ENCODE data around the gene PRR29. TPM values are rescaled to one million over a fixed set of nuclear protein-coding genes. Genes with fewer than 3 reads are reported as not detected.

Gene PRR29
- total RNA-seq, 1 experiment from 2014 or later: 0.77 TPM

DNA sequence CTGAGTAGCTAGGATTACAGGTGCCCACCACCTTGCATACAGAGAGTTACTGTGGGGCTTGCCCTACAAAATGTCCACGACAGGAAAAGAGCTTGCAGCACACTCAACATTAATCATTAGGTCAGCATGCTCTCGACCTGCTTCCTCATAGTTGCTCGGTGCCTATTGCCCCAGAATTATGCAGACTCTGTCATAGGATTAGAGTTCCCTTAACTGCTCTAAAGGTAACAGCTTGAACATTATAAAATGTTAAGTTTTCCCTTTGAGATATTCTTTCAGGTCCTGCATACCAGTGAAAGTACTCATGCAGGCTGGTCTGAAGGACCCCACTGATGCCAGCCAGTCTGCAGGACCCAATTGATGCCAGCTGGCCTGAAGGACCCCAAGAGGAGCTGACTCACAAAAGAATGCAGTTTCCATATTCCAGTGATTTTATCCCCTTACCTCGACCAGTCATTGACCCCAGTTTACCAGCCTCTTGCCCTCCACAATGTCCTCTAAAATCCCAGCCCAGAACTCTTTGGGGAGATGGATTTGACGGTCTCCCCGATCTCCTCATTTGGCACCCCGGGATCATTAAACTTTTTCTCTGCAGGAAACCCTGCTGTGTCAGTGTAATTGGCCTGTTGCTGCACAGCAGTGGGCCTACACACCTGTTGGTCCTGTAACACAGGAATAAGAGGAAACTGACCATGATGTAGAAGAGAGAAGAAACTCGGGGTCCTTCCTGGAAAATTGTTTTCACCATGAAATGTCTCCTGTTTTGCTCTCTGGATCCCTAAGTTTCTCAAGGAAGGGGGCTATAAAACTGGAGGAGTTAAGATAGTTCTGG is 11.6 kb downstream of the PRR29 start:
- peak overlapping the region; percentile 54 for H3K27ac ChIP-seq (ENCODE audit: low read length)
- H3K4me2 ChIP-seq (ENCODE audit: low read length): peak overlapping the region; percentile 33
- CTCF ChIA-PET: interaction anchor here (1.1 kb wide), 1 partner anchor 124 kb away, joined by 5 read pairs; no protein-coding TSS in a partner anchor
- H3K4me1 ChIP-seq (ENCODE audit: insufficient read depth, low read length): peaks cover 49% of the 10 kb centered on the region
- no peaks in the 10 kb centered on the region for H3K79me2 ChIP-seq (ENCODE audit: low read length)
- no peaks in the 10 kb centered on the region for H4K20me1 ChIP-seq (ENCODE audit: low read length)
- no TSS peak for BruUV-seq (replicated peaks)
- no peaks in the 10 kb centered on the region for H3F3A ChIP-seq (ENCODE audit: low read length, unreplicated experiment)
- intact Hi-C loops (cut with micrococcal nuclease): no loop called here
- H3K36me3 ChIP-seq (ENCODE audit: low read depth, low read length): no peaks in the 10 kb centered on the region
- TF ChIP-seq, protein P1, sequence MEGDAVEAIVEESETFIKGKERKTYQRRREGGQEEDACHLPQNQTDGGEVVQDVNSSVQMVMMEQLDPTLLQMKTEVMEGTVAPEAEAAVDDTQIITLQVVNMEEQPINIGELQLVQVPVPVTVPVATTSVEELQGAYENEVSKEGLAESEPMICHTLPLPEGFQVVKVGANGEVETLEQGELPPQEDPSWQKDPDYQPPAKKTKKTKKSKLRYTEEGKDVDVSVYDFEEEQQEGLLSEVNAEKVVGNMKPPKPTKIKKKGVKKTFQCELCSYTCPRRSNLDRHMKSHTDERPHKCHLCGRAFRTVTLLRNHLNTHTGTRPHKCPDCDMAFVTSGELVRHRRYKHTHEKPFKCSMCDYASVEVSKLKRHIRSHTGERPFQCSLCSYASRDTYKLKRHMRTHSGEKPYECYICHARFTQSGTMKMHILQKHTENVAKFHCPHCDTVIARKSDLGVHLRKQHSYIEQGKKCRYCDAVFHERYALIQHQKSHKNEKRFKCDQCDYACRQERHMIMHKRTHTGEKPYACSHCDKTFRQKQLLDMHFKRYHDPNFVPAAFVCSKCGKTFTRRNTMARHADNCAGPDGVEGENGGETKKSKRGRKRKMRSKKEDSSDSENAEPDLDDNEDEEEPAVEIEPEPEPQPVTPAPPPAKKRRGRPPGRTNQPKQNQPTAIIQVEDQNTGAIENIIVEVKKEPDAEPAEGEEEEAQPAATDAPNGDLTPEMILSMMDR (conservative IDR thresholded peaks at IDR 0.05; ENCODE audit: low read depth, low read length): no peak
- TF ChIP-seq EZH2 (IDR thresholded peaks at IDR 0.05; ENCODE audit: low read length, unreplicated experiment): no peak
- H3K9me2 ChIP-seq (replicated peaks; ENCODE audit: low read length): no peaks in the 10 kb centered on the region
- H3K9ac ChIP-seq (ENCODE audit: low read length): no peak overlapping the region
- H3K4me3 ChIP-seq (ENCODE audit: low read length): no peak overlapping the region
- peak overlapping the region; percentile 33; the same call in 1 of the 2 replicates for H2AFZ ChIP-seq (ENCODE audit: low read length)
- DNase-seq (peak; percentile 85), ATAC-seq (peak; percentile 75)
- POLR2A ChIA-PET (ENCODE audit: unreplicated experiment): no interaction called here
- peaks cover 5% of the 10 kb centered on the region; the same call in 1 of the 2 replicates for H3K9me3 ChIP-seq (ENCODE audit: low read length)
- H3K27me3 ChIP-seq (ENCODE audit: low read length): no peaks in the 10 kb centered on the region

DNA sequence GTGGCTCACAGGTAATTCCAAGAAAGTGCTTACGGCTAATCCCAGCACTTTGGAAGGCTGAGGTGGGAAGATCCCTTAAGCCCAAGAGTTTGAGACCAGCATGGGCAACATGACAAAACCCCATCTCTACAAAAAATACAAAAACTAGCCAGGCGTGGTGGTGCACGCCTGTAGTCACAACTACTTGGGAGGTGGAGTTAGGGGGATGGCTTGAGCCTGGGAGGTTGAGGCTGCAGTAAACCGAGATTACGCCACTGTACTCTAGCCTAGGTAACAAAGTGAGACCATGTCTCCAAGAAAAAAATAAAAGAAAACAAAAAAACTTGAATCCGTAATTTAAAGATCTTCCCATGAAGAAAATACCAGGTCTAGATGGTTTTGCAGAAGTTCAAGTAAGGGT is 17.3 kb downstream of the PRR29 start:
- Histone ChIP-seq H3K4me2 (ENCODE audit: low read length) (no peak overlapping the region), H3K4me3 (ENCODE audit: low read length) (no peak overlapping the region), H2AFZ (ENCODE audit: low read length) (no peak overlapping the region), H3K4me1 (ENCODE audit: insufficient read depth, low read length) (no peaks in the 10 kb centered on the region), H3K9me2 (replicated peaks; ENCODE audit: low read length) (no peaks in the 10 kb centered on the region), H3F3A (ENCODE audit: low read length, unreplicated experiment) (no peaks in the 10 kb centered on the region), H3K36me3 (ENCODE audit: low read depth, low read length) (no peaks in the 10 kb centered on the region), H3K27me3 (ENCODE audit: low read length) (no peaks in the 10 kb centered on the region), H3K9me3 (ENCODE audit: low read length) (peaks cover under 1% of the 10 kb centered on the region; the same call in 1 of the 2 replicates), H3K27ac (ENCODE audit: low read length) (no peak overlapping the region), H3K9ac (ENCODE audit: low read length) (no peak overlapping the region), H3K79me2 (ENCODE audit: low read length) (no peaks in the 10 kb centered on the region), H4K20me1 (ENCODE audit: low read length) (no peaks in the 10 kb centered on the region)
- ChIA-PET POLR2A (ENCODE audit: unreplicated experiment) (no interaction called here), CTCF (no interaction called here)
- no TSS peak for BruUV-seq (replicated peaks)
- intact Hi-C loops (cut with micrococcal nuclease): no loop called here
- ATAC-seq (no peak), DNase-seq (no peak)
- TF ChIP-seq EZH2 (IDR thresholded peaks at IDR 0.05; ENCODE audit: low read length, unreplicated experiment) (no peak), EZH2phosphoT487 (IDR thresholded peaks at IDR 0.05; ENCODE audit: borderline replicate concordance, low read length) (no peak)
- TF ChIP-seq, protein P1 (conservative IDR thresholded peaks at IDR 0.05; ENCODE audit: low read depth, low read length): no peak

DNA sequence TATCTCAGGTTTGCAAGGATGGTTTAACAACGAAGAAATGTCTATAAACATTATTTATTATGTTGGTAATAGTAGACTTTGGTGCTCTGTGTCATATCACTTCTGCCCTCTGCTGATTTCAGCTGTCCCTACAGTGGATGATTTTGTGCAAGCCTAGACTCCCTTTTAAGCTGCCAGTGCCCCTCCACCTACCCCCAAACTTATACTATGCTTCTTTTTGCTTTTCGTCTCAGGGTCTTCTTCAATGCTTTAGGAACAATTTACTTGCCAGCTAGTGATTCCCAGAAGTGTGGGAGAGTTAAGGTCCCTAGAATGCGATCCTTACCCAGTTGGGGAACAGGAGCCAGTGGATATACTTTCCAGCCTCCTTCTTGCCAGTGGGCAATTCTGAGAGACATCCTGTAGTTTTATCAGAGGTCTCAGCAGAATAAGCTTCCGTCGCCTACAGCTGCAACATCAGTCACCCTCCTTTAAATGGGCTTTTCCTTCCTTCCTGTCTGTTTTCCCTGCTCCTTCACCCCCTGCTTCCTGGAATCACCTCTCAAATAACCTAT is 18.2 kb downstream of the PRR29 start:
- H3K4me1 ChIP-seq (ENCODE audit: insufficient read depth, low read length): no peaks in the 10 kb centered on the region
- H3K79me2 ChIP-seq (ENCODE audit: low read length): no peaks in the 10 kb centered on the region
- no peaks in the 10 kb centered on the region for H3K9me2 ChIP-seq (replicated peaks; ENCODE audit: low read length)
- DNase-seq (no peak), ATAC-seq (peak; percentile 78)
- TF ChIP-seq, protein P1 (conservative IDR thresholded peaks at IDR 0.05; ENCODE audit: low read depth, low read length): peak; percentile 55; the same call in 1 of the 2 replicates
- no peak for TF ChIP-seq EZH2 (IDR thresholded peaks at IDR 0.05; ENCODE audit: low read length, unreplicated experiment)
- H3K9ac ChIP-seq (ENCODE audit: low read length): no peak overlapping the region
- H3F3A ChIP-seq (ENCODE audit: low read length, unreplicated experiment): no peaks in the 10 kb centered on the region
- no peak overlapping the region for H3K4me2 ChIP-seq (ENCODE audit: low read length)
- intact Hi-C loops (cut with micrococcal nuclease): loop anchor here (2.0 kb wide), 1 partner anchor 98 kb away; the partner anchor contains the start of gene GH1
- no peak overlapping the region for H3K27ac ChIP-seq (ENCODE audit: low read length)
- no peaks in the 10 kb centered on the region for H4K20me1 ChIP-seq (ENCODE audit: low read length)
- BruUV-seq (replicated peaks): no TSS peak
- H2AFZ ChIP-seq (ENCODE audit: low read length): no peak overlapping the region
- ChIA-PET POLR2A (ENCODE audit: unreplicated experiment) (no interaction called here), CTCF (interaction anchor here (0.5 to 2.1 kb wide), 5 partner anchors 10 to 402 kb away, joined by 3 to 8 read pairs (median 6); no protein-coding TSS in a partner anchor)
- no peaks in the 10 kb centered on the region for H3K9me3 ChIP-seq (ENCODE audit: low read length)
- no peaks in the 10 kb centered on the region for H3K36me3 ChIP-seq (ENCODE audit: low read depth, low read length)
- H3K4me3 ChIP-seq (ENCODE audit: low read length): no peak overlapping the region
- H3K27me3 ChIP-seq (ENCODE audit: low read length): no peaks in the 10 kb centered on the region

Measured in PC-3 (cell line).